Transverse colon (tissue), 4 donors: ENCODE measurements around the gene AGPAT3.

ENCODE experiments used
- POLR2AphosphoS5 ChIP-seq, 3 donors: sonication (generic); formaldehyde crosslinking; IDR thresholded peaks; one replicate each; pipeline ENCODE4 v1.6.1; 2016; ENCODE audit warnings: antibody characterized with exemption in 3 of 3
- TF ChIP-seq, protein P1 (sequence below), 5 experiments: fragments of 200-600 bp in 3 of 5; fragments of 450-650 bp in 2 of 5; sonication (generic) in 3 of 5; IDR thresholded peaks; 1 replicate in 2 of 5; 2 replicates in 3 of 5; pipeline ENCODE4 v1.5.1; 2016 to 2017; ENCODE audit warnings: antibody characterized with exemption in 5 of 5, inconsistent platforms in 3 of 5, mild to moderate bottlenecking in 2 of 5, moderate library complexity in 1 of 5

DNA sequence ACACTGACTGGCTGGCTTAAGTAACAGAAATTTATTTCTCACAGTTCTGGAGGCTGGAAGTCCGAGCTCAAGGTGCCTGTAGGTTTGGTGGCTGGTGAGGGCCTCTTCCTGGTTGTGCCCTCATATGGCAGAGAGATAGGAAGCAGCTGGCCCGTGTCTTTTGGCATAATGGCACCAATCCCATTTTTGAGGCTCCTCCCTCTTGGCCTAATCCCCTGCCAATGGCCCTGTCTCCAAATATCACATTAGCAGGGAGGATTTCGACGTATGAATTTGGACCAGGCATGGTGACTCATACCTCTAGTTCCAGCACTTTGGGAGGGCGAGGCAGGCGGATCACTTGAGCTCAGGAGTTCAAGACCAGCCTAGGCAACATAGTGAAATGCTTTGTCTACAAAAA is 37.4 kb downstream of the AGPAT3 start:
- TF ChIP-seq, protein P1, sequence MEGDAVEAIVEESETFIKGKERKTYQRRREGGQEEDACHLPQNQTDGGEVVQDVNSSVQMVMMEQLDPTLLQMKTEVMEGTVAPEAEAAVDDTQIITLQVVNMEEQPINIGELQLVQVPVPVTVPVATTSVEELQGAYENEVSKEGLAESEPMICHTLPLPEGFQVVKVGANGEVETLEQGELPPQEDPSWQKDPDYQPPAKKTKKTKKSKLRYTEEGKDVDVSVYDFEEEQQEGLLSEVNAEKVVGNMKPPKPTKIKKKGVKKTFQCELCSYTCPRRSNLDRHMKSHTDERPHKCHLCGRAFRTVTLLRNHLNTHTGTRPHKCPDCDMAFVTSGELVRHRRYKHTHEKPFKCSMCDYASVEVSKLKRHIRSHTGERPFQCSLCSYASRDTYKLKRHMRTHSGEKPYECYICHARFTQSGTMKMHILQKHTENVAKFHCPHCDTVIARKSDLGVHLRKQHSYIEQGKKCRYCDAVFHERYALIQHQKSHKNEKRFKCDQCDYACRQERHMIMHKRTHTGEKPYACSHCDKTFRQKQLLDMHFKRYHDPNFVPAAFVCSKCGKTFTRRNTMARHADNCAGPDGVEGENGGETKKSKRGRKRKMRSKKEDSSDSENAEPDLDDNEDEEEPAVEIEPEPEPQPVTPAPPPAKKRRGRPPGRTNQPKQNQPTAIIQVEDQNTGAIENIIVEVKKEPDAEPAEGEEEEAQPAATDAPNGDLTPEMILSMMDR (IDR thresholded peaks at IDR 0.05) = no peak
- no peak for TF ChIP-seq POLR2AphosphoS5 (IDR thresholded peaks at IDR 0.05)
